ENCODE data around the gene LRRC71. TPM values are rescaled to one million over a fixed set of nuclear protein-coding genes. Genes with fewer than 3 reads are reported as not detected.

LRRC71 gene
- polyA plus RNA-seq, 3 donors: not detected

DNA sequence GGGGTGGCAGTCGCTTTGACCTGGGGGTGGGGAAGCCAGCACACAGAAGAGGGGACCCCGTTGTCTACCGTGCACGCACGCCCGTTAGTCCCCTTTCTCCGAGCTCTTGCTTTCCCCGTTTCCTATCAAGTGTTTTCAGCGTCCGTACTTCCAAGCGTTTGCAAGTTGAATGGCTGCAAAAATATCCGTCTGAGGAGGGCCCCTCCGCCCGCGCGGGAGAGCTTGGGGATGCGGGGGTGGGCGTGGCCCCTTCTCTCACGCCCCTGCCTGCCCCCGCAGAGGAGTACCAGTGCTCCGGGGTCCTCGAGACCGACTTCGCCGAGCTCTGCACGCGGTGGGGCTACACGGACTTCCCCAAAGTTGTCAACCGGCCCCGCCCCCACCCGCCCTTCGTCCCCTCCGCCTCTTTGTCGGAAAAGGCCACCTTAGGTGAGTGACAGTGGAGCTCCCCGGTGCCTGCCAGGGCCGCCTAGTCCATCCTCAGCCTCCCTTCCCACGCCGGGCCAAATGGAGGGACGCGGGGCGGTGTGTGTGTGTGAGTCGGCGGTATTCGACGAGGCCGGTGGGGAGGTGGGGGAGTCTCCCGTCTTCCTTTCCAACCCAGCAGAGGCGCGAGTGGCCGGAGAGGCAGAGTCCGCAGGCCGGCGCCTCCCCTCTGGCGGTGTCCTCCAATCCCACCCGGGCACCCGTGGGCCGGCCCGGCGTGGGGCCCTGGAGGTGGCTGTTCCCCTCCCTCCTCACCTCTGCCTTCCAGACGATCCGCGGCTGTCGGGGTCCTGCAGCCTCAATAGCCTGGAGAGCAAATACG lies 3.4 kb downstream of the LRRC71 start:
- DNase-seq: no peak
- no peak overlapping the region for H3K9ac ChIP-seq (ENCODE audit: insufficient read depth, low read length, poor library complexity, severe bottlenecking)

More for the DNA sequence above, 3.4 kb downstream of the LRRC71 start:
- H3K27me3 Mint-ChIP-seq (ENCODE audit: low read depth in 3 of 3): peaks cover 95 to 100% (median 99%) of the 10 kb centered on the region in 3 donors
- peak overlapping the region in 1 of 2 donors; percentile 88 for H3K4me3 Mint-ChIP-seq
- H3K27ac Mint-ChIP-seq: no peak overlapping the region
- Histone ChIP-seq H3K4me2 (replicated peaks; ENCODE audit: extremely low read depth, low read length, poor library complexity, severe bottlenecking) (peak overlapping the region; percentile 24), H3K27ac (ENCODE audit: low read depth in 1 of 2, low read length in 2 of 2) (no peak overlapping the region), H2AFZ (ENCODE audit: insufficient read depth, low read depth, low read length, poor library complexity, severe bottlenecking) (peak overlapping the region; percentile 29), H3K27me3 (ENCODE audit: control insufficient read depth in 2 of 2, insufficient read depth in 2 of 2, low read length in 2 of 2) (peaks cover 73 to 93% of the 10 kb centered on the region in 2 donors), H3K36me3 (replicated peaks in 1 of 2; ENCODE audit: control insufficient read depth in 1 of 2, insufficient read depth in 2 of 2, low read length in 2 of 2) (no peaks in the 10 kb centered on the region), H3K4me3 (replicated peaks in 1 of 3; ENCODE audit: low read depth in 2 of 3, low read length in 3 of 3) (peak overlapping the region in 1 of 3 experiments; percentile 10), H3K79me2 (ENCODE audit: insufficient read depth, low read length) (no peaks in the 10 kb centered on the region), H4K20me1 (ENCODE audit: insufficient read depth, low read length) (no peaks in the 10 kb centered on the region), H3K4me1 (ENCODE audit: control insufficient read depth in 1 of 2, insufficient read depth in 2 of 2, low read length in 2 of 2) (peaks cover 18 to 27% of the 10 kb centered on the region in 2 donors), H3K9me3 (replicated peaks in 1 of 2; ENCODE audit: control insufficient read depth in 1 of 2, insufficient read depth in 1 of 2, low read length in 2 of 2) (peaks cover 6 to 46% of the 10 kb centered on the region in 2 donors)
- peaks cover 3 to 23% of the 10 kb centered on the region in 2 donors for H3K36me3 Mint-ChIP-seq
- peaks cover 39% of the 10 kb centered on the region for H3K4me1 Mint-ChIP-seq
- intact Hi-C loops (cut with micrococcal nuclease): no loop called here
- WGBS (ENCODE audit: insufficient coverage): 2% methylated on average over 37 of the region's 64 CpGs
- no peak for TF ChIP-seq CTCF (IDR thresholded peaks at IDR 0.05)
- H3K9me3 Mint-ChIP-seq: peaks cover 6 to 36% (median 23%) of the 10 kb centered on the region in 7 donors
